ENCODE results near the gene PRDM1. TPM values are rescaled to one million over a fixed set of nuclear protein-coding genes. Genes with fewer than 3 reads are reported as not detected.

Gene PRDM1
- polyA plus RNA-seq, 1 experiment: 4.6 TPM

GRCh38 chr6:106118835-106119431 is 32.8 kb downstream of the PRDM1 start:
- H3K4me3 ChIP-seq (ENCODE audit: low read depth, low read length): no peak overlapping the region
- POLR2A ChIA-PET: no interaction called here
- CTCF ChIA-PET: interaction anchor here (0.6 to 1.5 kb wide), 4 partner anchors 11 to 432 kb away, joined by 3 read pairs; no protein-coding TSS in a partner anchor
- H3K36me3 ChIP-seq (ENCODE audit: control insufficient read depth, insufficient read depth, low read length): no peaks in the 10 kb centered on the region
- no peak for TF ChIP-seq CTCF (IDR thresholded peaks at IDR 0.05; ENCODE audit: insufficient read depth, low read depth, low read length)
- DNase-seq (ENCODE audit: low read depth): no peak
- H3K27me3 ChIP-seq (ENCODE audit: control insufficient read depth, insufficient read depth, low read length): no peaks in the 10 kb centered on the region

GRCh38 chr6:106119546-106119945 is 33.4 kb downstream of the PRDM1 start:
- ChIA-PET POLR2A (no interaction called here), CTCF (interaction anchor here (1.5 kb wide), 1 partner anchor 21 kb away, joined by 3 read pairs; no protein-coding TSS in a partner anchor)
- no peak for TF ChIP-seq CTCF (IDR thresholded peaks at IDR 0.05; ENCODE audit: insufficient read depth, low read depth, low read length)
- no peaks in the 10 kb centered on the region for H3K36me3 ChIP-seq (ENCODE audit: control insufficient read depth, insufficient read depth, low read length)
- H3K4me3 ChIP-seq (ENCODE audit: low read depth, low read length): no peak overlapping the region
- H3K27me3 ChIP-seq (ENCODE audit: control insufficient read depth, insufficient read depth, low read length): no peaks in the 10 kb centered on the region
- no peak for DNase-seq (ENCODE audit: low read depth)

- no peaks in the 10 kb centered on the region for H3K27me3 ChIP-seq (ENCODE audit: control insufficient read depth, insufficient read depth, low read length)
- ChIA-PET CTCF (no interaction called here), POLR2A (no interaction called here)
- no peak for TF ChIP-seq CTCF (IDR thresholded peaks at IDR 0.05; ENCODE audit: insufficient read depth, low read depth, low read length)
- no peak overlapping the region for H3K4me3 ChIP-seq (ENCODE audit: low read depth, low read length)
- H3K36me3 ChIP-seq (ENCODE audit: control insufficient read depth, insufficient read depth, low read length): no peaks in the 10 kb centered on the region
- no peak for DNase-seq (ENCODE audit: low read depth)
Observed at GRCh38 chr6:106120006-106120405, 33.9 kb downstream of the PRDM1 start.

DNA sequence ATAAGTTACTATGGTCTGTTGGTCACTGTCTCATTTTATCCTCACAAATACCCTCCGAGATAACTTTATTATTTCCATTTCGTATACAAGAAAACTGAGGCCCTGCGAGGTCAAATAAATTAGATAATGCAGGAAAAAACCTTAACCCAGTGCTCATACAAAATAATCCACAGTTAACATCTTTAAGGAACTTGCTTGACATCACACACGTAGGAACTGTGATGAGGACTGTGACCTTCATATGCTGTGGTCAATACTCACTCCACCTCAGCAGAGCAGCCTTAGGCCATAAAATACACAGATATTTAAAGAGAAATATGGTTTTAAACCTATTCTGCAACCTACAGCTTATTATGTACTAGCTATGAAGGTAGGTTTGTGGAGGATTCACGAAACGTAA is 34.3 kb downstream of the PRDM1 start:
- H3K36me3 ChIP-seq (ENCODE audit: control insufficient read depth, insufficient read depth, low read length): no peaks in the 10 kb centered on the region
- no peak for TF ChIP-seq CTCF (IDR thresholded peaks at IDR 0.05; ENCODE audit: insufficient read depth, low read depth, low read length)
- no peaks in the 10 kb centered on the region for H3K27me3 ChIP-seq (ENCODE audit: control insufficient read depth, insufficient read depth, low read length)
- POLR2A ChIA-PET: no interaction called here
- H3K4me3 ChIP-seq (ENCODE audit: low read depth, low read length): no peak overlapping the region
- CTCF ChIA-PET: no interaction called here
- DNase-seq (ENCODE audit: low read depth): no peak

DNA sequence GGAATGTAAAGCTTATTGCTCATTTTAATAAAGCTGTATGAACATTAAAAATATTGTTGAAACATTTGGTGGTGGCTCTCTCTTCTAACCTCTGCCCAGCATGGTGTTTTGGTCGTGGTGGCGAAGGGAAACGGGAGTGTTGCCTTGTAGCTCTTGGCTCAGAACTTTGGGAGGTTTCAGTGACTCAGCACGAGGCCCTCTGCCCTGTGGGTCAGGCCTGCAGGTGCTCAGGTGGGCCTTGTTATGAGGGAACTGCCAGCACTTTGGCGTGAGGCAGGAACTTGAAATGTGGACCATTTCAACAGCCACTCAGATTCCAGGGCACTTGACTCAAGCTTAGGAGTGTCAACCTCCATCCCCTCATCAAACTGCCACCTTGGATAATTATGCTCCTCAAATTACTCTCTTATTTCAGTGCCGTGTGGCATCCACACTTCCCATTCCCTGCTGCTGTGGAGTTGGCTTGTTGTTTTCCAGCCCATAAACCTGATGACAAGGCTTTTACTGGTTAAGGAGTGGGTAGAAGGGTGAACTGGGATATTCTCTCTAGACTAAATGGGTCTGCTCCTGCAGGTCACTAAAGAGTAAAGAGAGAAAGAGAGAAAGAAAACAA is 36.3 kb downstream of the PRDM1 start:
- H3K36me3 ChIP-seq (ENCODE audit: control insufficient read depth, insufficient read depth, low read length): no peaks in the 10 kb centered on the region
- no peak for TF ChIP-seq CTCF (IDR thresholded peaks at IDR 0.05; ENCODE audit: insufficient read depth, low read depth, low read length)
- CTCF ChIA-PET: interaction anchor here (0.7 kb wide), 1 partner anchor 10 kb away, joined by 5 read pairs; no protein-coding TSS in a partner anchor
- DNase-seq (ENCODE audit: low read depth): no peak
- H3K4me3 ChIP-seq (ENCODE audit: low read depth, low read length): no peak overlapping the region
- no peaks in the 10 kb centered on the region for H3K27me3 ChIP-seq (ENCODE audit: control insufficient read depth, insufficient read depth, low read length)
- POLR2A ChIA-PET: no interaction called here

Data from BJ (cell line).